A204.1 (cell line): ENCODE results near the gene CENPF.
"Not testable (repeated sequence)": the region's sequence is repeated elsewhere in the genome, so short reads cannot be mapped to it uniquely, and the experiment has no call there.

Experiments used
- FAIRE-seq: peaks from 2 replicates; lab custom pipeline; 2012; peaks lifted over from hg19 to GRCh38; lab: Jason Lieb, UNC

CENPF gene, protein sequence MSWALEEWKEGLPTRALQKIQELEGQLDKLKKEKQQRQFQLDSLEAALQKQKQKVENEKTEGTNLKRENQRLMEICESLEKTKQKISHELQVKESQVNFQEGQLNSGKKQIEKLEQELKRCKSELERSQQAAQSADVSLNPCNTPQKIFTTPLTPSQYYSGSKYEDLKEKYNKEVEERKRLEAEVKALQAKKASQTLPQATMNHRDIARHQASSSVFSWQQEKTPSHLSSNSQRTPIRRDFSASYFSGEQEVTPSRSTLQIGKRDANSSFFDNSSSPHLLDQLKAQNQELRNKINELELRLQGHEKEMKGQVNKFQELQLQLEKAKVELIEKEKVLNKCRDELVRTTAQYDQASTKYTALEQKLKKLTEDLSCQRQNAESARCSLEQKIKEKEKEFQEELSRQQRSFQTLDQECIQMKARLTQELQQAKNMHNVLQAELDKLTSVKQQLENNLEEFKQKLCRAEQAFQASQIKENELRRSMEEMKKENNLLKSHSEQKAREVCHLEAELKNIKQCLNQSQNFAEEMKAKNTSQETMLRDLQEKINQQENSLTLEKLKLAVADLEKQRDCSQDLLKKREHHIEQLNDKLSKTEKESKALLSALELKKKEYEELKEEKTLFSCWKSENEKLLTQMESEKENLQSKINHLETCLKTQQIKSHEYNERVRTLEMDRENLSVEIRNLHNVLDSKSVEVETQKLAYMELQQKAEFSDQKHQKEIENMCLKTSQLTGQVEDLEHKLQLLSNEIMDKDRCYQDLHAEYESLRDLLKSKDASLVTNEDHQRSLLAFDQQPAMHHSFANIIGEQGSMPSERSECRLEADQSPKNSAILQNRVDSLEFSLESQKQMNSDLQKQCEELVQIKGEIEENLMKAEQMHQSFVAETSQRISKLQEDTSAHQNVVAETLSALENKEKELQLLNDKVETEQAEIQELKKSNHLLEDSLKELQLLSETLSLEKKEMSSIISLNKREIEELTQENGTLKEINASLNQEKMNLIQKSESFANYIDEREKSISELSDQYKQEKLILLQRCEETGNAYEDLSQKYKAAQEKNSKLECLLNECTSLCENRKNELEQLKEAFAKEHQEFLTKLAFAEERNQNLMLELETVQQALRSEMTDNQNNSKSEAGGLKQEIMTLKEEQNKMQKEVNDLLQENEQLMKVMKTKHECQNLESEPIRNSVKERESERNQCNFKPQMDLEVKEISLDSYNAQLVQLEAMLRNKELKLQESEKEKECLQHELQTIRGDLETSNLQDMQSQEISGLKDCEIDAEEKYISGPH (N-terminal part only)

DNA sequence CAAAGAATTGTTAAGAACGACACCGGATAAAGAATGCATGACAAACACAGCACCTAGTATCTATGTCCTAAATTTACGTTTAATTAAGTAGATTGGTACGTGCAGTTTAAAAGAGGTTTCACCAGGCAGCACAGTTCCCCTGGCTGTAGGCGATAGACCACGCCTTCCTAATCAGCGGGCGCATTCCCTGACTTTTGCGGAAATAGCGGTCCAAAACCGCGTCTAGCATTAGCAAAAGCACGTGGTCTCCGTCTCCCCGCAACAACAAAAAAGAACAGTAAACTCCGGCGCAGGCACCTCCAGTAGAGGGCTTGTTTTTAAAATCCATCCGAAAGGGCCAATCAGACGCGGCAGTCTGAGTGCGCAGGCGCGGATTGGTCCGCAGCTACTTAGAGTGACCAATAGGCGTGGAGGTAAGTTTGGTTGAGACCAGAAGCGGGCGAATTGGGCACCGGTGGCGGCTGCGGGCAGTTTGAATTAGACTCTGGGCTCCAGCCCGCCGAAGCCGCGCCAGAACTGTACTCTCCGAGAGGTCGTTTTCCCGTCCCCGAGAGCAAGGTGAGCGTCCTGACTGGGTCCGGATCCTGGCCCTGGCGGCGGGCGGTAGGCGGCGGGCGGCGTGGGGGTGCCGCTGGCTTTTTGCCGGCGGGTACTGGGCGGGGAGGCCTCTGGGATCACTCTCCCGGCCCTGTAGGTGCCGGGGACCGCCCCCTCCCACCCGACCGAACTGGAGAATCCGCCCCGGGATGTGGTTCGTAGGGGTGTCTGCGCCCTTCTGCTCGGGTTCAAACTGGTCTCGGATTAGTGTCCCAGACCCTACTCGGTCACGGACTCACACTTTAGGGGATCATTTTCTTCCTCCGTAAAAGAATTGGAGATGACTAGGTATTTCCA is at the start of gene CENPF:
Gene CENPF, plus strand, starts transcription at position 432 of the 894 bp plus-strand sequence. CDS start 10,560 bp downstream, outside the sequence.
- FAIRE-seq, result peak; percentile 99

DNA sequence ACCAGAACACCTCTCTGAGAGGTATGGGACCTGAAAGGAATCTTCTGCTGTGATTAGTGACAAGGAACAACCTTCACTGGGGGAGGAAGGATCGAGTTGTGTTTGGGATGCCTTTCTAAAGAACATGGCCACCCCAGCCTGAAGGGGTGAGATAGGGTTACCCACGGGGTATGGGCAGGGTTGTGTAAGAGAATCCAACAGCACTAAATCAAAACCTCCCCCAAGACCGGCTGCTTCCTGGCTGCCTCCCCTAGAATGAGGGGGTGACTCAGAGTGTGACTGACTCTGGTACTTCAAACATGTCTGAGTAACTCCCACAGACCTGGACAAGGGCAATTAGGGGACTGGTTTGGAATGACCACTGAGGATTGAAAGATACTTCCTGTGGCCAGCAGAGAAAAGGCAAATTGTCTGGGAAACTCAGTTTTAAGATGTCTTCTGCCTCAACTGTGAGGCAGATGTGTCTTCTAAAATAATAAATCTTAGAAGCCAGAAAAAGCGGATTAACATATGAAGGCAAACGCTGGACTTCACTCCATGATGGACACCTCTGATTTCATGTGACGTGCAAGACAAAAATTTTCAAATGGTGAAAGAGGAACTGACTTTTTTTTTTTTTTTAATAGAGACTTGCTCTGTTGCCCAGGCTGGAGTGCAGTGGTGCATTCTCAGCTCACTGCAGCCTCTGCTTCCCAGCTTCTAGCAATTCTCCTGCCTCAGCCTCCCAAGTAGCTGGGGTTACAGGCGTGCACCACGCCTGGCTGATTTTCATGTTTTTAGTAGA is 44.9 kb upstream of the CENPF start:
- FAIRE-seq, result no peak

- no peak for FAIRE-seq
Observed at GRCh38 chr1:214563881-214564280, 39.1 kb upstream of the CENPF start.

DNA sequence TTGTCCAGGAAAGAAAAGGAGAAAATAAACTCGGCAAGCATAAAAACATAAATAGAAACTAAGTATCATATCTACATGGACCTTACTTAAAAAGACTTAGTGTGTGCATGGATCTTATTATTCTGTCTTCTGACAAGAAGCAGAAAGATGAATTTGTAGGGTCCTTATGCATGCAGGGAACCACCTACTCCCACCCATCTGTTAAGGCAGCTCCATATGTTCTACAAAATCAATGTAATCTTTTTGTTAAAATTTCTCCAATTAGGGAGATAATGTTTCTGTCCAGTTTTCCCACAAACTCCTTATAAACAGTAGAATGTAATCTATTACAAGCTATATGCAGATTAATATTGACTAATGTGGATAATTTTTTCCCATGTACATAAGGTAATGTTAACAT is 37.7 kb upstream of the CENPF start:
- FAIRE-seq, result no peak

DNA sequence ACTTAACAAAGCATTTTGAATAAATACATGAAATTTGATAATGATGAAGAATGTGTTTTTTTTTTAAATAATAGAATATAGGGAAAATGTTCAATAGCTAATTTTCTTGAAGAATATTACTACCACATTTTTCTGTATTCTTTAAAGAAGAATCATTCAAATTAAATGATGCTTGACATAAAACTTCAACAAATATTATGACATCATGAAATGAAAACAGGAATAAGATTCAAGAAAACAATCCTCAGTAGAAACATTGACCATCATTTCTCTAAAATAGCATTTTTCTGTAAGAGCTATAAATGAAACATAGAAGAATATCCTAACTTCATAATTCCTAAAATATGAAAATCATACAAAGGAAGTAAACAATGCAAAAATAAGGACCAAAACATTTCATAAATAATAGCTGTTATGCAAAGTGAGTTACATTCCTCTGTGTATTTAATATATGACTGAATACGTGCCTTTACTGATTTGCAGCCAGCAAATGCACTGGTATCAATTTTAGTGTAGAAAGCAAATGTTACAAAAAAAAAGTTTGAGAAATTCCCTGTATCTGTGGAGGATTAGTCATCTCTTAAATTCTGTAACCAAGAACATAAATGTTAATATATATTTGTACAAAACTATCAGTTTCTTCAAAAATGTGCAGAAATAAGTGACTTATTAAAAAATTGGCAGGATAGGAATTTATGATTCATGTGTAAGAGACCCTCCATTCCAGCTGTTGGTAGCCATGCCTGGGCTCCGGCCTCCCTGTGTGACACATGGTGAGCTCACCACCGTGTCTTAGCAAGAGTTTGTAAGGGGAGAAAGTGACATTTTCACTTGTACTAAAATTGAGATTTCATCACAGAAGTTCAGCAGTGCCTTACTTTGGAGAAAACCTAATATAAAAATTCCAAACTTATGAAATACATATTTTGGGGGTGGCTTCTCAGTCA is 36.6 kb upstream of the CENPF start:
- FAIRE-seq, result no peak

- no peak for FAIRE-seq
Observed at GRCh38 chr1:214567481-214567980, 35.5 kb upstream of the CENPF start.

DNA sequence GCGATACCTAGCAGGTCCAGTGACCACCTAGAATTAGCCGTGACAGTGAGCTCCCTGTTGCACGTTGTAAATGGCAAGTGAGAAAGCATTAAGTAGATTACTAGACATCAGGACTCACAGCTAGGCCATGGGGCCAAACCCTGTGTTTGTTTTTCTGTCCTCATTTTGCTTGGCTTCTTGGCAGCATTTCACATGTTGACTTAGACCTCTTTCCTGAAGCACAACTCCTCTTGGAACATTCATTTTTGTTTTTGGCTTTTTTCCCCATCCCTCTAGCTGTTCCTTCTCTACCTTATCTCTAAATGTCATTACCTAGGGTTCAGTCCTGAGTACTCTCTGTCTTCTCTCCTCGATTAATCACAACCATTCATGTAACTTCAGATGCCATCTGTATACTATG is 34.7 kb upstream of the CENPF start:
- no peak for FAIRE-seq

DNA sequence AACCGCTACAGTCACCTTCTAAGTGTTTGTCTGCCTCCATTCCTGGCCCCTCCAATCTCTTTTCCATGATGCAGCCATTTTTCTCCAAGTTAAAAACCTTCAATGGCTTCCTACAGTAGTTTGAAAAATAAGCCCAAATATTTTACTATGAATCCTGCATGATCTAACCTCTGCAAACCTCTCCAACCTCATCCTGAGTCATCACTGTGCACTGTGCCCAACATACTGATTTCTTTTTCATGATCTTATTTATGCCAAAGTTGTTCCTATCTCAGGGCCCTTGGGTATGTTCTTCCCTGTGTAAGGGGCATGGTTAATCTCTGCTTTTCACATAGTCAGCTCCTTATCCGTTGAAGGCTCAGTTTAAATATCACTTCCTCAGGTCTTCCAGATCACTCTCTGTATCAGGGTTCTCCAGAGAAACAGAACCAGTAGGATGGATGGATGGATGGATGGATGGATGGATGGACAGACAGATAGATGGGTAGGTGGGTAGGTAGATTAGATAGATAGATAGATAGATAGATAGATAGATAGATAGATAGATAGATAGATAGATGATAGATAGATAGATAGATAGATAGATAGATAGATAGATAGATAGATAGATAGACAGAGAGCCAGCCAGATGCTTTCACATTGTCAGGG is 33.5 kb upstream of the CENPF start:
- no peak for FAIRE-seq

DNA sequence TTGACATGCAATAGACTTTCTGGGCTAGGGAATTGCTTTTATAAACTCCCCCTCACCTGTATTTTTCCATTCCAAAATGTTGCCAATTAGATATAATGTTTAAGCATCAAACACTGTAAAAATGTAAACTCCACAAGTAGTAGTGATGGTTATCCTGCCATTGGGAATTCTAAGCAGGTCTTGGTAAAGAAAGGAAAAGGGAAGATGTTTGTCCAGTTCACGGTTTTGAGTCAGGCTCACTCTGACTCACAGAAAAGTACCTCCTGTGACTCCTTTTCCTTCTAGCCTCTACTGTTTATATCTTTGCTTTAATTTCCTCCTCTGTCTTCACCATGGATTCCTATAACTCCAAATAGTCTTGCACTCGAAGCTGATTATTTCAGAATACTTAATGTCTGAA is 32.6 kb upstream of the CENPF start:
- no peak for FAIRE-seq

- no peak for FAIRE-seq
Observed at GRCh38 chr1:214571281-214571680, 31.7 kb upstream of the CENPF start.

DNA sequence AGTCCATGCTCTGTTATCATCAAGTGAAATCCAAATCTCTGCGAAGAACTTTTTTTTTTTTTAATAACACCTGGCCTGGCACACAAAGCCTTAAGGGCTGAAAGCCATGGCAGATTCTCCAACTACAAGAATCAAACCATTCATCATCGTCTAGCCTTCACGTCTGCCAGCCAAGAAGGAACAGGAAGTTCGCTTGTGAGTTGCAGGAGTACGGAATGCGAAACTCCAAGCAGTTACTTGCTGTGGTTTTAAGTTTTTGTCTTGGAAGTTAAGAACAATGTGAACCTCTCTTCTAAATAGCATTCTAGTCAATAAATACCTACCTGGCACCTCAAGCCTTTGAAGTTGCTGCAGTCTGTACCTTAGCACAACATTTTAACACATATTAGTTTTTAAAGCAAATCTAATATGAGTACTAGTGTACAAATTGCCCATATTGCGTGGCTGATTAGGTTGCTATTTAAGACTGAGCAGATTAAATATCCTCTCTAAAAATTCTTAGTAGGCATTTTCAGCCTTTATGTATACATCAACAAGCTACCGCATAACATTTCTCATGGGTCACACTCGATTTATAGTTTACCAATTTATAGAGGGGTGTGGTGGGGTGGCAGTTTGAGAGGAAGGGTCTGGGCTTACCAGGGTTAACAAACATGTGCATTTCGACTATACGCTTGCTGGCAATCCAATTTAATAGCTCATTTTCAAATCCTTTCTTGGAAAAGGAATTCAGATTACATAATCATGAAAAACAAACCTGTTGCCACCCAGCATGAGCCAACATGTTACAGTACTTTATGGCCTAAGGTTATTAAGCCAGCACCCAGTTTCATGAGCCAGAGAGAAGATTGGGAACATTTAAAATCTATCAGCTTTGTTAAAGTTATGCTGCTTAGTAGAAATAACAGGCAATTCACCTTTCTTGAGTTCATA is 29.3 kb upstream of the CENPF start:
- no peak for FAIRE-seq

DNA sequence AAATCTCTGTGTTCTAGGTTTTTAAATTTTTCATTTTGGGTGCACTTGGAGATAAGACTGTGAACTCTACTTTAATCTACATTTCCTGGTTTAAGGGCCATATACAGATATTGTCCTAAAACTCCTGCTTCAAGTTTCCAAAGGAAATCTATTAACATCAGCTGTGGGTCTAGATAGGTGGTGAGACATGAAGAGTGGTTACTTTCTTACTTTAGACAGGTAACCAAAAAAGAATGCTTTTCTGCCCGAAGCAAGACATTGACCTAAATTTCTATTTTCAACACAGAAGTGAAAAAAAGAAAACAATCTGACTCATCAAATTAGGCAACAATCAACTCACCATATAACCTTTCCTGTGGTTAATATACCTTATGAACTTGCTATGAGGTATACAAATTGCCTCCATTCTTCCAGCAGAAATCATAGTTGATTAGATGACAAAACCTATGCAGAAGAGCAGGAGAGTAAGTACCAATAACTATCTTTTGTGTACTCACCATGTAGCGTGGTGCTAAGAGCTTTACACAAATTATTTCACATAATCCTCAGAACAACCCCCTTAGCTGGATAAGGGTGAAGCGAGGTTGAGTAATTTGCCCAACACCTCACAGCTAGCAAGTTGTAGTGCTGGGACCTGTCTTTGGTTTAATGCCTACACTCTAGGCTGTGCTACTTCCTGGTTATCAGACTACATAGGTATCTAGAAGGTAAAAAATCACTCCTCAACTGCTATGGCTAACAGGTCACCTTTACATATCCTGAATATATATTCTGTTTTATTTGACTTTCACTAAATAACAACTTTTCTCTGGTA is 28.2 kb upstream of the CENPF start:
- no peak for FAIRE-seq

- not testable (repeated sequence) for FAIRE-seq
Observed at GRCh38 chr1:214576120-214576519, 26.9 kb upstream of the CENPF start.

- FAIRE-seq, result no peak
Observed at GRCh38 chr1:214579183-214579582, 23.8 kb upstream of the CENPF start.

GRCh38 chr1:214581785-214582184 is 21.2 kb upstream of the CENPF start:
- FAIRE-seq, result no peak

- FAIRE-seq, result no peak
Observed at GRCh38 chr1:214582289-214582891, 20.6 kb upstream of the CENPF start.
